ENCODE data around the gene RAB40B. TPM values are rescaled to one million over a fixed set of nuclear protein-coding genes. Genes with fewer than 3 reads are reported as not detected.

The RAB40B gene
- total RNA-seq, 1 donor from 2014 or later, result 27.6 TPM

- DNase-seq (ENCODE audit: low spot score), result no peak
Measured at GRCh38 chr17:82692268-82692667, 6.2 kb downstream of the RAB40B start.

- DNase-seq (ENCODE audit: low spot score), result no peak
Measured at GRCh38 chr17:82691714-82692113, 6.8 kb downstream of the RAB40B start.

- DNase-seq (ENCODE audit: low spot score), result no peak
Measured at GRCh38 chr17:82690786-82691489, 7.6 kb downstream of the RAB40B start.

- DNase-seq (ENCODE audit: low spot score), result no peak
Measured at GRCh38 chr17:82689077-82689476, 9.4 kb downstream of the RAB40B start.

- DNase-seq (ENCODE audit: low spot score), result no peak
Measured at GRCh38 chr17:82687871-82688270, 10.6 kb downstream of the RAB40B start.

- DNase-seq (ENCODE audit: low spot score), result no peak
Measured at GRCh38 chr17:82687375-82687861, 11.1 kb downstream of the RAB40B start.

GRCh38 chr17:82686366-82687324 lies 11.9 kb downstream of the RAB40B start:
- no peak for DNase-seq (ENCODE audit: low spot score)

- DNase-seq (ENCODE audit: low spot score), result no peak
Measured at GRCh38 chr17:82685291-82685690, 13.2 kb downstream of the RAB40B start.

GRCh38 chr17:82684228-82684841 lies 14.2 kb downstream of the RAB40B start:
- peak; percentile 49 for DNase-seq (ENCODE audit: low spot score)

GRCh38 chr17:82683534-82683933 lies 15.0 kb downstream of the RAB40B start:
- DNase-seq (ENCODE audit: low spot score), result no peak

- no peak for DNase-seq (ENCODE audit: low spot score)
Measured at GRCh38 chr17:82681547-82681946, 17.0 kb downstream of the RAB40B start.

- no peak for DNase-seq (ENCODE audit: low spot score)
Measured at GRCh38 chr17:82679586-82680465, 18.7 kb downstream of the RAB40B start.

GRCh38 chr17:82678265-82678891 lies 20.1 kb downstream of the RAB40B start:
- no peak for DNase-seq (ENCODE audit: low spot score)

GRCh38 chr17:82677353-82677925 lies 21.1 kb downstream of the RAB40B start:
- no peak for DNase-seq (ENCODE audit: low spot score)

- no peak for DNase-seq (ENCODE audit: low spot score)
Measured at GRCh38 chr17:82675476-82676245, 22.8 kb downstream of the RAB40B start.

- peak; percentile 76 for DNase-seq (ENCODE audit: low spot score)
Measured at GRCh38 chr17:82674656-82675475, 23.6 kb downstream of the RAB40B start.

- DNase-seq (ENCODE audit: low spot score), result no peak
Measured at GRCh38 chr17:82670661-82671450, 27.6 kb downstream of the RAB40B start.

- peak; percentile 60 for DNase-seq (ENCODE audit: low spot score)
Measured at GRCh38 chr17:82668631-82669099, 29.8 kb downstream of the RAB40B start.
